ENCODE data around the gene GABRG3. TPM values are rescaled to one million over a fixed set of nuclear protein-coding genes. Genes with fewer than 3 reads are reported as not detected.

Gene GABRG3
- total RNA-seq, 2 experiments from 2014 or later = not detected

DNA sequence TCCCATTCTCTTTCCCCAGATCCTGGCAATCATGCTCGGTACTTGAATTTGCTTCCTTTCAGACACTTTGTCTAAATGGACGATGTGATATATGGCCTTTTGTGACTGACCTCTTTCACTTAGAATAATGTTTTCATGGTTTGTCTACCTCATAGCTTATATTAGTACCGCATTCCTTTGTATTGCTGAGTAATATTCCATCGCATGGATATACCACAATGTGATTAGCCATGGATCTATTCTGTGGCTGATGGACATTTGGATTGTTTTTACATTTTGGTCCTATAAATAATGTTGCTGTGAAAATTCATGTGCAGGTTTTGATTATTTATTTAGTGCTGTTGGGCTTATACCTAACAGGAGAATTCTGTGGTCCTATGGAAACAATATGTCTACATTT is 458.6 kb downstream of the GABRG3 start:
- POLR2A ChIA-PET = no interaction called here
- TF ChIP-seq CTCF (IDR thresholded peaks at IDR 0.05) = no peak
- no peaks in the 10 kb centered on the region for H3K4me1 ChIP-seq (ENCODE audit: insufficient read depth, low read length)
- Mint-ChIP-seq H3K4me3 (no peak overlapping the region), H3K27me3 (no peaks in the 10 kb centered on the region), H3K4me1 (ENCODE audit: low read depth) (no peaks in the 10 kb centered on the region), H3K36me3 (ENCODE audit: low read depth) (no peaks in the 10 kb centered on the region), H3K27ac (no peak overlapping the region), H3K9me3 (peaks cover 7% of the 10 kb centered on the region)
- no peaks in the 10 kb centered on the region for H3K27me3 ChIP-seq (ENCODE audit: control insufficient read depth in 1 of 2, insufficient read depth in 2 of 2, low read length in 2 of 2)
- no peak for ATAC-seq (ENCODE audit: poor library complexity)
- CTCF ChIA-PET = no interaction called here
- intact Hi-C loops (cut with DNase I, micrococcal nuclease) = no loop called here
- H3K4me3 ChIP-seq (ENCODE audit: low read length) = no peak overlapping the region
- H3K36me3 ChIP-seq (ENCODE audit: insufficient read depth, low read length) = no peaks in the 10 kb centered on the region
- H3K9me3 ChIP-seq (ENCODE audit: control insufficient read depth in 1 of 2, insufficient read depth in 1 of 2, low read length in 2 of 2) = peaks cover 6 to 9% of the 10 kb centered on the region in 2 experiments
- DNase-seq = no peak
- no peak overlapping the region for H3K27ac ChIP-seq (ENCODE audit: low read depth in 1 of 2, low read length in 2 of 2)

GRCh38 chr15:27433604-27434003 is 462.6 kb downstream of the GABRG3 start:
- ATAC-seq (ENCODE audit: poor library complexity) = no peak
- H3K4me3 Mint-ChIP-seq = no peak overlapping the region

GRCh38 chr15:27438403-27439375 is 467.7 kb downstream of the GABRG3 start:
- Mint-ChIP-seq H3K4me1 (ENCODE audit: low read depth) (no peaks in the 10 kb centered on the region), H3K27ac (no peak overlapping the region), H3K4me3 (no peak overlapping the region), H3K27me3 (no peaks in the 10 kb centered on the region), H3K36me3 (ENCODE audit: low read depth) (no peaks in the 10 kb centered on the region), H3K9me3 (peaks cover 8% of the 10 kb centered on the region)
- no peak overlapping the region for H3K27ac ChIP-seq (ENCODE audit: low read depth in 1 of 2, low read length in 2 of 2)
- ChIA-PET POLR2A (no interaction called here), CTCF (no interaction called here)
- H3K36me3 ChIP-seq (ENCODE audit: insufficient read depth, low read length) = no peaks in the 10 kb centered on the region
- H3K4me3 ChIP-seq (ENCODE audit: low read length) = no peak overlapping the region
- intact Hi-C loops (cut with DNase I, micrococcal nuclease) = no loop called here
- DNase-seq = no peak
- no peak for TF ChIP-seq CTCF (IDR thresholded peaks at IDR 0.05)
- H3K4me1 ChIP-seq (ENCODE audit: insufficient read depth, low read length) = no peaks in the 10 kb centered on the region
- no peaks in the 10 kb centered on the region for H3K27me3 ChIP-seq (ENCODE audit: control insufficient read depth in 1 of 2, insufficient read depth in 2 of 2, low read length in 2 of 2)
- H3K9me3 ChIP-seq (ENCODE audit: control insufficient read depth in 1 of 2, insufficient read depth in 1 of 2, low read length in 2 of 2) = peaks cover 0 to 14% of the 10 kb centered on the region in 2 experiments
- ATAC-seq (ENCODE audit: poor library complexity) = no peak

More at GRCh38 chr15:27433604-27434003, 462.6 kb downstream of the GABRG3 start:
- ChIA-PET CTCF (no interaction called here), POLR2A (no interaction called here)
- Histone ChIP-seq H3K4me1 (ENCODE audit: insufficient read depth, low read length) (no peaks in the 10 kb centered on the region), H3K9me3 (ENCODE audit: control insufficient read depth in 1 of 2, insufficient read depth in 1 of 2, low read length in 2 of 2) (peaks cover 6 to 7% of the 10 kb centered on the region in 2 experiments), H3K36me3 (ENCODE audit: insufficient read depth, low read length) (no peaks in the 10 kb centered on the region), H3K4me3 (ENCODE audit: low read length) (no peak overlapping the region), H3K27me3 (ENCODE audit: control insufficient read depth in 1 of 2, insufficient read depth in 2 of 2, low read length in 2 of 2) (no peaks in the 10 kb centered on the region), H3K27ac (ENCODE audit: low read depth in 1 of 2, low read length in 2 of 2) (no peak overlapping the region)
- Mint-ChIP-seq H3K36me3 (ENCODE audit: low read depth) (no peaks in the 10 kb centered on the region), H3K27ac (no peak overlapping the region), H3K27me3 (no peaks in the 10 kb centered on the region), H3K4me1 (ENCODE audit: low read depth) (no peaks in the 10 kb centered on the region), H3K9me3 (peaks cover 14% of the 10 kb centered on the region)
- DNase-seq = no peak
- intact Hi-C loops (cut with DNase I, micrococcal nuclease) = no loop called here
- no peak for TF ChIP-seq CTCF (IDR thresholded peaks at IDR 0.05)

All from CD4-positive, alpha-beta T cell (primary cell).